ENCODE results near the gene MFSD12. TPM values are rescaled to one million over a fixed set of nuclear protein-coding genes. Genes with fewer than 3 reads are reported as not detected.

Gene MFSD12
- total RNA-seq, 2 experiments from 2014 or later = 62.4 to 63.5 TPM

- Mint-ChIP-seq H3K4me1 (ENCODE audit: low read depth) (peaks cover 11% of the 10 kb centered on the region), H3K4me3 (no peak overlapping the region), H3K9me3 (no peaks in the 10 kb centered on the region), H3K36me3 (ENCODE audit: low read depth) (peaks cover under 1% of the 10 kb centered on the region), H3K27ac (no peak overlapping the region), H3K27me3 (no peaks in the 10 kb centered on the region)
- TF ChIP-seq CTCF (IDR thresholded peaks at IDR 0.05) = no peak
- ChIA-PET CTCF (interaction anchor here (0.9 to 1.8 kb wide), 5 partner anchors 18 to 94 kb away, joined by 3 to 9 read pairs (median 4); partner anchors contain the start of gene GIPC3), POLR2A (no interaction called here)
- DNase-seq (no peak), ATAC-seq (peak; percentile 8)
- intact Hi-C loops (cut with micrococcal nuclease) = no loop called here
Observed at GRCh38 chr19:3605361-3605760, 48.0 kb upstream of the MFSD12 start.

- no peak overlapping the region for H3K27ac Mint-ChIP-seq
- peak; percentile 74 for DNase-seq
- H3K4me1 Mint-ChIP-seq (ENCODE audit: low read depth) = peaks cover 11% of the 10 kb centered on the region
- no peaks in the 10 kb centered on the region for H3K9me3 Mint-ChIP-seq
- H3K4me3 Mint-ChIP-seq = no peak overlapping the region
- TF ChIP-seq CTCF (IDR thresholded peaks at IDR 0.05) = no peak
- no peaks in the 10 kb centered on the region for H3K27me3 Mint-ChIP-seq
- peak; percentile 73 for ATAC-seq
- intact Hi-C loops (cut with micrococcal nuclease) = no loop called here
- ChIA-PET CTCF (interaction anchor here (0.9 to 1.8 kb wide), 5 partner anchors 18 to 94 kb away, joined by 3 to 9 read pairs (median 4); partner anchors contain the start of gene GIPC3), POLR2A (interaction anchor here (0.8 kb wide), 1 partner anchor 49 kb away, joined by 4 read pairs; no protein-coding TSS in a partner anchor)
- no peaks in the 10 kb centered on the region for H3K36me3 Mint-ChIP-seq (ENCODE audit: low read depth)
Observed at GRCh38 chr19:3604987-3605343, 47.6 kb upstream of the MFSD12 start.

- ChIA-PET CTCF (interaction anchor here (0.7 to 1.8 kb wide), 6 partner anchors 11 to 95 kb away, joined by 3 to 9 read pairs (median 4); partner anchors contain the start of gene GIPC3), POLR2A (interaction anchor here (0.8 kb wide), 1 partner anchor 48 kb away, joined by 4 read pairs; no protein-coding TSS in a partner anchor)
- ATAC-seq = peak; percentile 29
- Mint-ChIP-seq H3K9me3 (no peaks in the 10 kb centered on the region), H3K27ac (peak overlapping the region; percentile 52), H3K27me3 (no peaks in the 10 kb centered on the region), H3K36me3 (ENCODE audit: low read depth) (no peaks in the 10 kb centered on the region), H3K4me1 (ENCODE audit: low read depth) (peaks cover 11% of the 10 kb centered on the region), H3K4me3 (no peak overlapping the region)
- intact Hi-C loops (cut with micrococcal nuclease) = no loop called here
- TF ChIP-seq CTCF (IDR thresholded peaks at IDR 0.05) = no peak
- DNase-seq = no peak
Observed at GRCh38 chr19:3604227-3604986, 47.0 kb upstream of the MFSD12 start.

- DNase-seq (peak; percentile 13), ATAC-seq (no peak)
- Mint-ChIP-seq H3K27ac (no peak overlapping the region), H3K36me3 (ENCODE audit: low read depth) (no peaks in the 10 kb centered on the region), H3K4me1 (ENCODE audit: low read depth) (peaks cover 9% of the 10 kb centered on the region), H3K27me3 (no peaks in the 10 kb centered on the region), H3K9me3 (no peaks in the 10 kb centered on the region), H3K4me3 (no peak overlapping the region)
- ChIA-PET CTCF (interaction anchor here (1.8 kb wide), 1 partner anchor 18 kb away, joined by 9 read pairs; the partner anchor contains the start of gene GIPC3), POLR2A (no interaction called here)
- no peak for TF ChIP-seq CTCF (IDR thresholded peaks at IDR 0.05)
- intact Hi-C loops (cut with micrococcal nuclease) = no loop called here
Observed at GRCh38 chr19:3603121-3603811, 45.9 kb upstream of the MFSD12 start.

Data from activated CD8-positive, alpha-beta T cell treated with anti-CD3 and anti-CD28 coated beads for 36 hours (primary cell).